ENCODE data around the gene ATXN7L3B.
"Not testable (repeated sequence)": the region's sequence is repeated elsewhere in the genome, so short reads cannot be mapped to it uniquely, and the experiment has no call there.

ATXN7L3B gene, protein sequence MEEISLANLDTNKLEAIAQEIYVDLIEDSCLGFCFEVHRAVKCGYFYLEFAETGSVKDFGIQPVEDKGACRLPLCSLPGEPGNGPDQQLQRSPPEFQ

DNA sequence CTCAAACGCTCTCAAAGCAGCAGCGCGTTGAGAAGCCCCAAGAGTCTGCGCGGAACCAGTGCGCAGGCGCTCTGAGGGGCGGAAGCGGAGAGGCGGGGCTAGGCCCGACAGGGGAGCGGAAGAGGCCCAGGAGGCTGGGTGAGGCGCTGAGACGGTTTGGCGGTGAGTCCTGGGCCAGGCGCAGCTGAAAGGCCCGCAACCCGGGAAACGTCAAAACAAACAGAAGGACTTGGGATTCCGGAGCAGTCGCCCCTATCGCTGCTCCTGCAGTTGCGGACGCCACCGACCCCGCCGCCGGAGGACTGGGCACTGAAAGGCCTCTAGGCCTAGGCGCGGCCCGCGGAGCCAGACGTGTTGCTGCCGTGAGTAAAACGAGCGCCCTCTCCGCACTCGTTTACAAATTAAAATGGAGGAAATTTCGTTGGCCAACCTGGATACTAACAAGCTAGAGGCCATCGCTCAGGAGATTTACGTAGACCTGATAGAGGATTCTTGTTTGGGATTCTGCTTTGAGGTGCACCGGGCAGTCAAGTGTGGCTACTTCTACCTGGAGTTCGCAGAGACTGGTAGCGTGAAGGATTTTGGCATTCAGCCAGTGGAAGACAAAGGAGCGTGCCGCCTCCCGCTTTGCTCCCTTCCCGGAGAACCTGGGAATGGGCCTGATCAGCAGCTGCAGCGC, at the start of gene ATXN7L3B:
TSS of gene ATXN7L3B (plus strand) at position 129 of the 679 bp plus-strand sequence. CDS start at position 407, 278 bp downstream.
- peak; percentile 92 for DNase-seq

DNA sequence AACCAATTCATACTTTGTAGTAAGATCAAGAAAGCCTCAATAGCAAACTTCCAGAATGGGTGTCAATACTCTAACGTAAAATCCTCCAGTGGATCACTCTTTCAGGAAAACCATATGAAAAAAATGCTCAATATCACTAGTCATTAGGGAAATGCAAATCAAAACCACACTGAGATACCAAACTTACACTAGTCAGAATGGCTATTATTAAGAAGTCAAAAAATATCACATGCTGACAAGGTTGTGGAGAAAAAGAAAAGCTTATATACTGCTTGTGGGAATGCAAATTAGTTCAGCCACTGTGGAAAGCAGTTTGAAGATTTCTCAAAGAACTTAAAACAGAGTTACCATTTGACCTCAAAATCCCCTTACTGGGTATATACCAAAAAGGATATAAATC, 49.5 kb upstream of the ATXN7L3B start:
- no peak for DNase-seq

DNA sequence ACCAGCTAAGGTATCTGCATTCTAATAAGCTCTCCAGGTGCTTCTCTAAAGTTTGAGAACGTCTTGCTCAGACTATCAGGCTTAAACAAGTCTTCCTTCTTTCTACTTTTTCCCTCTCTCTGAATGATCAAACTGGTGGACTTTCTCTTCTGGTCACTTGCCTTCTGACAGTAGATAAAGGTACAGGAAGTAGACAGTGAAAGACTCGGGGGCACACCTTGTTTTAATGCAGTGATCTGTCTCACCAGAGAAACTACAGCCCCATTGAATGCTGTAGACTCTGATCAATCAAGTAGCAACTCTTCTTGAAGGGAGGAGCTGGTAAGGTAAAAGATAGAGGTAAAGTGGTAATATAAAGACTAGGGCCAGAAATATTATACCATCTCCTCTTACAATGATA, 48.1 kb upstream of the ATXN7L3B start:
- no peak for DNase-seq

DNA sequence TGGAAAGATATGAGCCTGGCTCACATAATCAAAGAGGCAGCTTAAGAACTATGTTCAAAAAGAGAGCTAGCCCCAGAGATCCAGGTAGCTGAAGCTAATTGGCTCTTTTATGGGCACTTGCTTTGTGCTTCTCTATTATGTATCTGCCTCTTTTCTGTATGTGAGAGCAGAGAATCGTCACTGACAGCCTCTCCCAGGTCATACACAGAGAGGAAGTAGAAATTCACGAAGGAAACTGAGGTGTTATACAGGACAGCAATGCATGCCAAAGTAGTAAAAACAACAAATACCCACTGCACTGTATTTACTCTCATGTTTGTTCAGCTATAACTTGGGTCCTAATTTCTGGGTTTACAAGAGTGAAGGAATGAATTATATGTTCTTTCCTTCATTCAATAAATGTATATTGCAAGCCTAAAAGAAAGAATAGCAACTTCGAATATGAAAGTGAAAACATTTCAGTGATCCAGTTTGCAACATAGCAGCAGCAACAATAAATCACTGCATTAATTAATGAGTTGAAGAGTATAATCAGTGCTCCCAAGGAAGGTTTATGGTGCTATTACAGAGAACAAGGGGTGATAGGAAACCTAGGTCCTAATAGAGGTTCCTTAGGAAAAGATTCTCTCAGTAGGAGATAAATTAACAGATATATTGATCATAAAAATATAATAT, 47.1 kb upstream of the ATXN7L3B start:
- no peak for DNase-seq

DNA sequence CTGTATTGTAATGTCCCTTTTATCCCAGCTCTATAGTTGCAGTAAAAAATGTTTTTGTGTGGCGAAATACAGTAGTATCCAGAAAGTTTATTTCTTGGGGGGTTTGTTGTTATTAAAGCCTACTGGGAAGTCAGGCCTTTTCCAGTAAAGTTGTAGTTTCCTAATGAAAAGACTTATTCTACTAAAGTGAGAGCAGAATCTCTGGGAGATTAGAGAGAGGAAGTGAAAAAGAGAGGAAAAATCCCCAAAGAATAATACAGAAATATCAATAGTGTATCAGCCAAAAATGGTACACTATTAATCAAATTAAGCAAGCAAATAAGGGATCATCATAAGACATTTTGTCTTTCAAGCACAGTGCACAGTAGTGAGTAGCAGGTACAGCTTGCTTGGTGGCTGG, 46.3 kb upstream of the ATXN7L3B start:
- no peak for DNase-seq

DNA sequence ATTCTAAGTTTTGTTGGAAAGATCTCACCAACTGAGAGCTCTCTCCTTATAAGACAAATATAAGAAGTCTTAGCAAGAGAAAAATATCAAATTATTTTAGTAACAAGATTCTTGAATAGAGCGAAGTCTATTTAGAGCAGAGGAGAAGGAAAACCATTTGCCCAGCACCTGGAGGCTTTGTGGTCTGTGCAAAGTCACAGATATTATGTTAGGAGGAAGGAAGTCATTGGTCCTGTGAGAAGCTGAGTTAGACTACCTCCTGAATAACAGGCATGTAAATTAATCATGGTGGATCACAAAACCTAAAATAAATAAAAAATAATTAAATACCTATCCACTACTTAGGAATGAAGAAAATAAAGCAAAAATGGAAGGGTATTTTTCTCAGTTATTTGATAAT, 38.4 kb upstream of the ATXN7L3B start:
- no peak for DNase-seq

DNA sequence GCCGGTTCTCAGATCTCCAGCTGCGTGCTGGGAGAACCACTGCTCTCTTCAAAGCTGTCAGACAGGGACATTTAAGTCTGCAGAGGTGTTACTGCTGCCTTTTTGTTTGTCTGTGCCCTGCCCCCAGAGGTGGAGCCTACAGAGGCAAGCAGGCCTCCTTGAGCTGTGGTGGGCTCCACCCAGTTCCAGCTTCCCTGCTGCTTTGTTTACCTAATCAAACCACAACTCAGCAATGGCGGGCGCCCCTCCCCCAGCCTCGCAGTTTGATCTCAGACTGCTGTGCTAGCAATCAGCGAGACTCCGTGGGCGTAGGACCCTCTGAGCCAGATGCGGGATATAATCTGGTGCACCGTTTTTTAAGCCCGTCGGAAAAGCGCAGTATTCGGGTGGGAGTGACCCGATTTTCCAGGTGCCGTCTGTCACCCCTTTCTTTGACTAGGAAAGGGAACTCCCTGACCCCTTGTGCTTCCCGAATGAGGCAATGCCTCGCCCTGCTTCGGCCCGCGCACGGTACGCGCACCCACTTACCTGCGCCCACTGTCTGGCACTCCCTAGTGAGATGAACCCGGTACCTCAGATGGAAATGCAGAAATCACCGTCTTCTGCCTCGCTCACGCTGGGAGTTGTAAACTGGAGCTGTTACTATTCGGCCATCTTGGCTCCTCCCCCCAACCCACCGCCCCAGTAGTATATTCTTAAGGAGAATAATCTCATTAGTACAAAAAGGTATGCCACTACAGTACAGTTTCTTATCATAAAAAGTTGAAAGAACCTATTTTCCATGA, 28.6 kb upstream of the ATXN7L3B start:
- not testable (repeated sequence) for DNase-seq

DNA sequence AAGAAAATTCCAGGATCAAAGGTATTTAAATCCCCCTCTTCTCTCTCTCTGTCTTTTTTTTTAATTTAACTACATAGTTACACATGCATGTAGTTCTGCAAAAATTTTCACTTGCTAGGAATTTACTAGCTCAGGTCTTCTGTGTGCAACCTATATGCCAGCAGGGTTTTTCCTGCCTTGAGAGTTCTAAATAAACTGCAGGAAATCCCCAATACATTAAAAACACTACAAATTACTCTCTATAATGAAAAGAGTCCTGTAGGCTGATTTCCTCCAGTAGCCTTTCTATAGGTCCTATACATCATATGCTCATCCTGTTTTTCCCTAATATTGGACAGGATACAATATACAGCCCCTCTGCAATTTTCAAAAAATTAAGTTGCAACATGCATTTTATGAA, 27.7 kb upstream of the ATXN7L3B start:
- no peak for DNase-seq

DNA sequence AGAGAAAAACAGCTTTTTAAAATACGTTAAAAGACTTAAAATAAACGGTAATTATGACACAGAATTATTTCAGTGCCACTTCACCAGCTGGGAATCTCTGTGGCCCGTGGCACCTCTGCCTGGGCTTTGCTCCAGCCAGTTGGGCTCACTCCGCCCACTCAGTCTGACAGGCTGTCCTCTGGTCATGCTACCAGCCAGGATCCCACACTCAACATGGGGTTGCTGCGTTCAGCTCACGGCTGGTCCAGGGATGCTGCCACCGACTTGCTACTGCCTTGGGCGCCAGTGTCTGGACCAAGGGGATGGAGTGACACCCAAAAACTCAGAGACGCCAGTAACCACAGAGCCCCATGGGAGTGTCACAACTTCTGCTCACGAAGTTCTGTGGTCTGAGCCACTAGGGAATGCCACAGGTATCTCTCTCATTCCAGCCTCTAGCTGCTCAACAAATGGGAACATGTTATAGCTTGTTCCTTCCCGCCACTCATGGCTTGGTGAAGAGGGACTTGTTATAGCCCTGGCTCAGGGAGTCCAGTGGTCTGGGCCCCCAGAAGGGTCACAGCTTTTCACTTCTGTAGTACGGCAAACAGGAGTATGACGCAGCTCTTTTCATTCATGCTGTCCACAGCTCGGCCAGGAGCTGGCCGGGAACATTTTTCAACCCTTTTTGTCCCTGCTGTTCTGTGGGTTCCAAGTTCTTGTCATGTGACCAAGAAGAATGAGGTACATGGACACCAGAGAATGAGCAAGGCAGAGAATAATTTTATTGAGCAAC, 23.4 kb upstream of the ATXN7L3B start:
- no peak for DNase-seq

DNA sequence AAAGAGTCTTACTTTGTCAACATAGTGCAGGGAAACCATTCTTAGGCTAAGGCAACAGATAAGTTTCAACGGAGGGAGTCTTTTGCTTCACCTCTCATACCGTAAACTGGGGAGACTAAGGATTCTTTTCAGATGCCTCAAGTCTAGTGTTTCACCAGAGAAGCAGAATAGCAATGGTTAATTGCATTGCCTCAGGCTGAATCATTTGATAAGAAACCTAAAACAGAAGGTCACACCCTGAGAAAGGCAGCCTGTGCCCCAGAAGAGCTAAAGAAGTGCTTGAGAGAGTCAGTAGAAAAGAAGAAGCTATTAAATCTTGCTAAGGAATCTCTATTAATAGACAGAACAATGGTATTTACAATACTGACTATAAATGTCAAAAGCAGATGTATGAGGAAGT, 21.8 kb upstream of the ATXN7L3B start:
- DNase-seq, result no peak

DNA sequence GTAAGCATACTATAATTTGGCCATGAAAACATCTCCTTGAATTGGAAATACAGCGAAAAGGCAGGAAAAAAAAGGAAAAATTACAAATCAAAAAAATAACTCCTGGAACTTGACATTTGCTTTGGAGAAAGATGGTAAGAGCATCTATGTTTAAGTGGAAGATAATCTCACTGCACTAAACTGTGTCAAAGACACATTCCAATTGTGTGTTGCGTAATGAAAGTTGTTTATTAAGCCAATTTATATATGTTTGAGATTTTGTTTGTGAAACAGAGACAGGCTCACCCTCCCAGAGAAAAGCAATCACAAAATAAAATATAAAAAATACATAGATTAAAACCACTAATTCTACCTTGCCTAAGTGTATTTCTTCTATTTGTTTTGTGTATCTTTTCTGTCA, 11.1 kb upstream of the ATXN7L3B start:
- no peak for DNase-seq

DNA sequence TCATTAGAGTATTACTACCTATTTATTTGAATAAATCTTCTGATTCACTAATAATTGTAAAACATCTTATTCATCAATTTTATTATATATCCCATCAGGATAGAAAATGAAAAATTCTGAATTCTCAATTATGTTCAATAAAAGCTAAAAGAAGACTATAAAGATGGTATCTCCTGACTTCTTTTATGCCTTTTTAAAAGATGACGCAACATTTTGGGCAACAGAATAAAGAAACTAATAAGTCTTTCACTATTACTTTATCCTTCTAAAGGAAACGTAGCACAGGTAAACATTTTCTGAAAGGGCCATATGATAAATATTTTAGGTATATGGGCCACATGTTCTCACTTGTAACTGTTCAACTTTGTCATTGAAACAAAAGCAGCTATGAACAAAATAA, 10.1 kb upstream of the ATXN7L3B start:
- no peak for DNase-seq

DNA sequence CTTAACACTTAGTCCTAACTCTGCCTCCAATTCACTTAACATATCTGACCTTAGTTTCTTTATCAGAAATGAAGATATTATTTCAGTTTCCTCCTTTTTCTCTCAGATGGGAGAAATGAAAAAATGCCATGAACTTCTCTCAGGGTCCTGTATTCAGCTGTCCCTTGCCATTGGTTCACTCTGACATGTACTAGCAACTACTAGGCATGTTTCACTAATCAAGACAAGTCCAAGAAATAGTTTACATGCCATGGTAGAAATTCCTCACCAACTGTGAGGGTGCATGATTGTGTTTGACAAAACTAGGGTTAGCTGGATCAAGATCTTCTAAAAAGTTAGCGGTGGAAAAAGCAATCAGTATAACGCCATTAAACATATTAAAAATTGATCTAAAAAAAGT, 7.0 kb upstream of the ATXN7L3B start:
- DNase-seq, result no peak

DNA sequence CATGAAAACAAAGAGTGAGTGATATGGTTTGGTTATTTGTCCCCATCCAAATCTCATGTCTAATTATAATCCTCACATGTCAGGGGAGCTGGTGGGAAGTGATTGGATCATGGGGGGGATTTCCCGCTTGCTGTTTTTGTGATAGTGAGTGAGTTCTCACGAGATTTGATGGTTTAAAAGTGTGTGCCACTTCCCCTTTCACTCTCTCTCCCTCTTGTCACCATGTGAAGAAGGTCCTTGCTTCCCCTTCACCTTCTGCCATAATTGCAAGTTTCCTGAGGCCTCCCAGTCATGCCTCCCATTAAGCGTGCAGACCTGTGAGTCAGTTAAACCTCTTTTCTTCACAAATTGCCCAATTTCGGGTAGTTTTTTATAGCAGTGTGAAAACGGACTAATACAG, 2.1 kb upstream of the ATXN7L3B start:
- DNase-seq, result no peak

DNA sequence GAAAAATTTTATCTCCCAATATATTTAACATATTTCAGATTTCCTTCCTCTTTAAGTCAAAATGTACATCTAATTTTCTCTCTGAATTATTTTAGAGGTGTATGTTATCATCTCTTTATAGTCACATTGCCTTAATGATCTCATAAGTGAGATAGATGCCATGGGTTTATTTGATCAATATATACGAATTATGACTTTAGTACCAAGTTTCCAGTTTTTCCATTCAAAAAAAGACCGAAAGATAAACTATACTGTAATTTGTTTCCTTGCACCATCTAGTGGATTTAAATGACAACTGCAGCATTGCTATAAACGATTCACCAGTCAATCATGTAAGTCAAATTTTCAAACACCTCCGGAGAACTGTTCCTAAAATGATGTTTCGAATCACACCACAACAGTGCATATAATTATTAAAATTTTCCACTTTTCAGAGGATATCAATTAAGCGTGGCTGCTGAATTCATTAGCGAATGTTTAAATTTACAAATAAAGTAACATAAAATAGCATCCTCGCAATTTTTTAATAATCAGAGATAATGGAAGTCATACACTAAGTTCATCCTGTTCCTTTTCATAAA, 419 bp upstream of the ATXN7L3B start:
- DNase-seq, result peak; percentile 66

DNA sequence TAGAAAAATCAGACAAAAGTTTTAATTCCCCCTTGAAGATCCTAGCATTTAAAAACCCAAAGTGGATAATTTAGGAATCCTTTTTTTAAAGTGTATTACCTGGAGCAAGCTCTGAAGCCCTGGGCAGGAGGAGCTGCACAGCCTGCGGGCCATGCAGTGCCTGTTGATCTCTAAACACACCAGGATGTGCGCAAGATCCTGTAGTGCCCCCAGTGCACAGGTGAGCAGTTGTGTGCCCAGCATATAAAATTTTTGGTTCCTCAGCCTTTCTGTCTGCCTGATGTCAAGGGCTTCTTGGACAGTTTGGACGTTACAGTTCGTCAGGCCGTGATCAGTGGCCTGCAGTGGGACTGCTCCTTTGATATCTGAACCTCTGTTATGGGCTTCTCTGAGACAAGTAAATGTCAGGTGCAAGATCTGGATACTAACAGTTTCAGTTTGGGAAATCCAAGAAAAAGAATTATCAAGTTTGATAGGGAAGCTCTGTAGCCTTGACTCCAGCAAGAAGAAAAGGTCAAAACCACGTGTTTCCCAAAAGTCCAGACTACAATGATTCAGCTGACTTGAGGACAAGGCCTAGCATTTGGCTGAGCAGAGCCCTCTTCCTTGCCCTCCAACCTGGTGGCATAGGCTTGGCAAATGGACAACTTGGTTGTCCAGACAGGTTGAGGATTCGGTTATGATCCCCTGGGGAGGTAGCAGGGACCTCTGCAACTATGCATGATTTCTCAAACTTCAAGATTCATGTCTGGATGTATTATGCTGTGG, 1.0 kb downstream of the ATXN7L3B start:
- peak; percentile 2 for DNase-seq

DNA sequence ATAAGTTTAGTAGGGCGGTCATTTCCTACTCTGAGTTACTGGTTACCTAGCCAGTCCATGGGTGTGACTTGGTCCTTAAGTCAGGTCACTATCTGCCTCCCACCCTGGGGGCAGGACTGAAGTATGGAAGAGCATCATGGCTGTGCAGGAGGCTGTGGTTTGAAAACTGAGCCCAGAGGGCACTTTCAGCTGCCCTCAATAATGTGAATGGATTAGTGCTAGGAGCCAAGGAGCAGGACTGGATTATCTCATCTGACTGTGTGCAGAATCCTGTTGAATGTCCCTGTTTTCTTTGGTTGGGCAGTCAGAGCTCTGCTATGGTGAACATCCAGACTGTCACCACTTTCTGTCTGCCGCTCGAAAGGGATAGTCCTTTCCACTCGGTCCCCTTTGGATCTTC, 1.6 kb downstream of the ATXN7L3B start:
- DNase-seq, result no peak

DNA sequence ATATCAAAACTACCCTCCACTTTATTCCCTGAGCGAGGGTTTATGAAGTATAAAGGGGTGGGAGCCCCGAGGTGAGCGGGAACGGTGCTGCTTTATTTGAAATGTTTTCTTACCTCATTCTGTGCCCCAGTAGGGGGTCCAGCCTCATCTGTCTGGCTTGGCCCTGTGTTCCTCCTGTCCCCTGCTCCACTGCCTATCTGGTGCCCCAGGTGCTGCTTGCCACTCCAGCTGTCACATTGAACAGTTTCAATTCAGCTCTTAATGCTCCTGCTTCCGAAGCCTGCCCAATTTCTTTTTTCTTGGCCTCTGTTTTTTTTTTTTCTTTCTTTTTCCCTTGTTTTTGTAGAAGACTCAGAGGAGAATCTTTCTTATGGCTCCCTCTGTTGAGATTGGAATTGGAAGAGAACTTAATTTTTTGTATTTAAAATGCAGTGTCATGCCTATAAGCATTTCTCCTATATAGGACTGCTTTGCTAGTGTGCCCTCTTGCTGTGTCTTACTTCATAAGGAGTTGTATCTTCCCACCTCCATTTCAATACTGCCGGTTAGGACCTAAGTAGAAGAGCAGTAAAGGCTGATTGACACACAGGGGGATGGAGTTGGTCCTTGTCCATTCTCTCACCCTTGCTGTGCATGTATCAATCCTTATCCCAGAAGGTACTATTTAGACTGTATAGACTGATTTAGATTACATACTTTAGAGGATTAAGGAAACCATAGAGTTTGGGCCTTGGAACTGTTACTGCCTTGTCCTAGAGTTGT, 2.3 kb downstream of the ATXN7L3B start:
- DNase-seq, result peak; percentile 50

DNA sequence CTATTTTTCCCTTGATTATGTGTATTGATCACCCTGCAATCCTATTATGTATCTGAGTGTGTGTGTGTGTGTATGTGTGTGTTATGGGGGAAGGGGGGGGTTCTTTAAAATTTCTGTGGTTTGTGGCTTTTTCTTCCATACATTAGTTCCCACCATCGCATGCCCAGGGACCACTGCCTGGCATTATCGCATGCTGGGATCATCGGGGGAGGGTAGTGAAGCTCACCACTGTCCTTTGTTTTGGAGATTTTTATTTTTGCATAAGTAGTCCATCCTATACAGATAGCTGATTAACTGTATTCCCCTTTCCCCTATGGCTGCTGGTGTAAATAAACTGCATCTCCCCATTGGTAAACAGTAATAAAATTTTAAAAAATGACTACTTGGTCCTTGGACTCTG, 3.4 kb downstream of the ATXN7L3B start:
- DNase-seq, result no peak

DNA sequence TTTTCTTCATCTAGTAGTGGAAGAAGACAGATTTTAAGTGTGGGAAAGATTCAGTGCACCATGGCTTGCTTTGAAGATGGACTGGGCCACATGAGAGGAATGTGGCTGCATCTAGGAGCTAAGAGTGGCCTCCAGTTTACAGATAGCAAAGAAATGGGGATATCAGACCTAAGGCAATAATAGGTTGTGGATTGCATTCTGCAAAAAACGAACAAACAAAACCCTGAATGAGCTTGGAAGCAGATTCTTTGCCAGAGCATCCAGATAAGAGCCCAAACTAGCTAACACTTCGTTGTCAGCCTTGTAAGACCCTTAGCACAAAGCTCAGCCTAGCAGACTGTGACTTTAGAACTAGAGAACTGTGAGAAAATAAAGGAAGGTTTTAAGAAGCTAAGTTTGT, 9.6 kb downstream of the ATXN7L3B start:
- no peak for DNase-seq

DNA sequence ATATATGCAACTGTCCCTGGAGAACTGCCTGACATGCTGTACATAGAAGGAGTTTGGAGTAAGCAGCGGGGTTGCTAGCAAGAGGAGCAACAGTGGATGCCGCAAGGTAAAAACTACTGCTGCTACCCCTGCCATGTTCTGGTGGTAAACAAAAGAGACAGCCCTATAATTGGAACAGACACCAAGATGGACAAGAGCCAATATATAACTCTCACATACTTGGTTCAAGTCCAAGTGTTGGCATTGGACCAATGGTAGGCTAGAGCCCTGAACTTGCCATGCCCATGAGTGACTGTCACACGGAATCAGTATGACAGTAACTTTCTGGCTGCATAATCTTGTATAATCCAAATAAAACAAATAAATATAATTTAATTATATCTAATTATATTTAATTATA, 13.7 kb downstream of the ATXN7L3B start:
- peak; percentile 53 for DNase-seq
